EH (cell line): ENCODE results near the gene RABEP2.
A peak's percentile ranks its signal among the peaks of the same experiment; 100 is the strongest.
"Not testable (repeated sequence)": the region's sequence is repeated elsewhere in the genome, so short reads cannot be mapped to it uniquely, and the experiment has no call there.

Source experiments
- DNase-seq: peaks from one replicate; pipeline ENCODE4 v3.0.0-alpha.2; 2015; ENCODE audit warnings: low read depth

RABEP2 gene

DNA sequence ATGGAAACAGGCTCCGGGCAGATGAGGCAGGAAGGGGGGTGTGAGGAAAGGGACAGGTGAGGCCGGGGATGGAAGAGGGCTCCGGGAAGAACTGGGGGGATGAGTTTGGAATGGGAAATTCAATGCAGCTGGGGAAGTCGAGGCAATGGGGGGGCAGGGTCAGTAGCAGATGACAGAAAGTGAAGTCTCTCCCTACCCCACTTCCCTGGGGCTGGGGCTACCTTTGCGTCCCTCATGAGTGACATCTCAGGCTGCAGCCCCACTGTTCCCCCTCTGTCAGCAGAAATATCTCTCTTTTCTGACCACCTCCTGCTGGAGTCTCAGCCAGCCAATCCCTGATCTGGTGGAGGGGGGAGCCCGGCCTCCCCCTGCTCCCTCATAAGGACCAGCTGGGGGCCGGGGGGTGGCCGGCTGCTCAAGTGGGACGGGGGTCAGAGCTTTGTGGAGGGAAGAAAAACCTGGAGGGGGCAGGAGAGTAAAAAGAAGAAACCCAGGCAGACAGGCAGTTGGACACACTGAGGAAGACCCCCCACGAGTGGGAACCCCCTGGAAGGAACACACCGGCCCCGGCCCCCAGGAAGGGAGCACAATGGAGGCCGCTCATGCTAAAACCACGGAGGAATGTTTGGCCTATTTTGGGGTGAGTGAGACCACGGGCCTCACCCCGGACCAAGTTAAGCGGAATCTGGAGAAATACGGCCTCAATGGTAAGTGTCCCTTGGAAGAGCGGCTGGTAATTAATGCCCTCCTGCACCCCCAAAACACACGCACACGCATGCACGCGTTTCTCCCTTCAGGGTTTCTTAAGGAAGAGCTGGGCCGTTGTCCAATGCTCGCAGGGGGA, 46.7 kb downstream of the RABEP2 start, which contains the start of gene ATP2A1:
Gene ATP2A1, plus strand, starts transcription at position 406 of the 844 bp plus-strand sequence. Its CDS starts 184 bp downstream, at position 590.
- DNase-seq: no peak

DNA sequence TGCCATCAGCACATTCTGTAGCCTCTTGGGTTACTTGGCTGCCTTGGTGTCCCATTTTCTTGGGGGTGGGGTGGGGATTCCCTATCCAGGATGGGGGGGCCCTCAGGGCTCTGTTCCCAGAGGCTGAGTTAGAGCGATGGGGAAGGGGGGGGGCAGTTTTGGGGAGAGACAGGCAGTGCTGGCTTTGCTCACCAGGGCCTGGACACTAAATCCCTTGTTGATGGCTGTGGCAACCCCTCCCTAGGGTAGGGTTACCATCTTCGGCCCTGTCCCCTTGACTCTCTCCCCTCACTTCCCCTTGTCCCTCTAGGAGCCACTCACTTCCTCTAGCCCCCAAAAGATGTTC, 47.4 kb downstream of the RABEP2 start:
- no peak for DNase-seq

DNA sequence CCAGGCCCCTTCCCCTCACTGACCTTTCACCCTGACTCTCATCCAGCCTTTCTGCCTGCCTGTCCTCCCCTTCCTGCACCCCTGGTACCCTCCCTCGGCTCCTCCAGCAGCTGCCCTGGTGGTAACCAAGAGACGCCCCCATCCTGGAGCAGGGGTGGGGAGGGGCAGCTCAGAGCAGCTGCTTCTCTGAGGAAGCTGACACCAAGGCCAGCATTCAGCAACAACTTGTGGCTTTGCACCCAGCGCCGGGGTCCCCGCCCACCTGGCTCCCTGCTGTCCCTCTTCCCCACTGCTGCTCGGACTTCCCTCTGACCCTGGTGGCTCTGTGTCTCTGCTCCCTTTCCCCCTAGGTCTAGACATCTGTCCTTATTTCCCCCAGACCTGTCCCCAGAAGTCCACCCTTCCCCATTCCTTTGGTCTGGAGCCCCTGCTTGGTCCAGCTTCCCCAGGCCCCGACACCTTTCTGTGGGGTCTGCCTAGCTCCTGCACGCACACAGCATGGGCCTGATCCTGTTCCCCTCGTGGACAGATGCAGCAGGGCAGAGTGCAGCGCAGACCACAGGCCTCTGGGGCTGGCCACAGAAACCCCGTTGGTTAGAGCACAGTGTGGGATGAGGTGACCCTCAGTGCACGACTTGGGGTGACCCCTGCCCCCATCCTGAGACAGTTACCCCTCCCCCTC, 47.9 kb downstream of the RABEP2 start:
- no peak for DNase-seq

- no peak for DNase-seq
These were observed 48.9 kb downstream of the RABEP2 start for GRCh38 chr16:28876019-28876659.

- DNase-seq: no peak
These were observed 49.7 kb downstream of the RABEP2 start for GRCh38 chr16:28875134-28876018.

- no peak for DNase-seq
These were observed 50.6 kb downstream of the RABEP2 start for GRCh38 chr16:28874406-28874805.

DNA sequence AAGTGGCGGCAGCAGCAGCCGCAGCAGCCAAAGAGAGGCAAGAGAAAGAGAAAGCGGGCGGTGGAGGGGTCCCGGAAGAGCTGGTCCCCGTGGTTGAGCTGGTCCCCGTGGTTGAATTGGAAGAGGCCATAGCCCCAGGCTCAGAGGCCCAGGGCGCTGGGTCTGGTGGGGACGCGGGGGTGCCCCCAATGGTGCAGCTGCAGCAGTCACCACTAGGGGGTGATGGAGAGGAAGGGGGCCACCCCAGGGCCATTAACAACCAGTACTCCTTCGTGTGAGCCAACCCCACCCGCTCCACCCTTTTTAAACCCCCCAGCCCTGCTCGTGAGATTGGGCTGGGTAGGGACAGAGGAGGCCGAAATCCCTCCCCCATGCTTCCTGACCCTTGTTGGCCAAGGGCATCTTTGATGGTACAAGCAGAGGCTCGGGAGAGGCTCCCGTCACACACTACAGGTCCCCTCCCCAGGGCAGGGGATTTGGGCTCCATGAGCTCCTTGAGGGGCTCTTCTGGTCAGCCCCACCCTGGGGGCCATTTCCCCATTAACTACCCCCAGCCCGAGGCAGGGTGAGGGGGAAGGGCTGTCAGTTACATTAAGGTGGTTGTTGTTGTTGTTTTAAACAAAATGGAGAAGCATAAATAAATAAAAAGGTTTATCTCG, 51.4 kb downstream of the RABEP2 start:
- peak; percentile 22 for DNase-seq

- DNase-seq: no peak
These were observed 52.1 kb downstream of the RABEP2 start for GRCh38 chr16:28872952-28873351.

DNA sequence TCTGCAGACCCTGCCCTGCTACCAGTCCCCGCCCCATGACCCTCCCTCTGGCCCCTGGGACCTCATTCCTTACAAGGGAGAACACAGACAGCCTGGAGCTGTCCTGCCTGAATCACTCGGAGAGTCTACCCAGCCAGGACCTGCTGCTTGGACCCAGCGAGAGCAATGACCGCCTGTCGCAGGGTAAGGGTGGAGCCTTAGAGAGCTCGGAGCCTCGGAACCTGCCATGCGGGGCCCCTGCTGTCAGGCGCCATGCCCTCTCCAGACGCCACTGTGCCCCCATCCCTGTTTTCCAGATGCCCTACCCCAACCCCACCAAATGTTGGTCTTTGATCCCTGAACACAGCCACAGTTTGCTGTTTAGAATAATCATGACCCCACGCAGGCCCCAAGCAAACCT, 55.8 kb downstream of the RABEP2 start:
- no peak for DNase-seq

DNA sequence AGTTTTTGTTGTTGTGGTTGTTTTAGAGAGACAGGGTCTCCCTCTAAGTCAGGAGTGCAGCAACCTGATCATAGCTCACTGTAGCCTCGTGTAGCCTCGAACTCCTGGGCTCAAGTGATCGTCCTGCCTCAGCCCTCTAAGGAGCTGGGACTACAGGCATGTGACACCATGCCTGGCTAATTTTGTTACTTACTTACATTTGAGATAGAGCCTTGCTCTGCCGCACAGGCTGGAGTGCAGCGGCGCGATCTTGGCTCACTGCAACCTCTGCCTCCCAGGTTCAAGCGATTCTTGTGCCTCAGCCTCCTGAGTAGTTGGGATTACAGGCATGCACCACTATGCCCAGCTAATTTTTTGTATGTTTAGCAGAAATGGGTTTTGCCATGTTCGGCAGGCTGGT, 57.4 kb downstream of the RABEP2 start:
- not testable (repeated sequence) for DNase-seq

DNA sequence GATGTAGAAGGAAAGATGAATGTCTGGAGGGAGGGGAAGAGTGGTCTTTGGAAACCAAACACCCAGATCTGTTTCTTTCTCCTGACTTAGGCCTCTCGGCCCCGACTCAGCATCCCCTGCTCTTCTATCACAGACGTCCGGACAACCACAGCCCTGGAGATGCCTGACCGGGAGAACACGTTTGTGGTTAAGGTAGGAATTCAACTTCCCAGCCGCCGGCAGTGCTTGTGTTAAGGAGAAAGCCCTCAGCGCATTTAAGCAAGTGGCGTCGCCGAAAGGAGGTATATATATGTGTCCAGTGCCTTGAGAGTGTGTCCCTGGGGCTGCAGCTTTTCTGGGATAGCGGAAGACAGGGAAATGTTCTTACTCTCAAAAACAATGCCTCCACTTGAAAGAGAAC, 57.8 kb downstream of the RABEP2 start:
- no peak for DNase-seq

- no peak for DNase-seq
These were observed 58.6 kb downstream of the RABEP2 start for GRCh38 chr16:28866454-28866804.

- no peak for DNase-seq
These were observed 59.1 kb downstream of the RABEP2 start for GRCh38 chr16:28865722-28866453.

DNA sequence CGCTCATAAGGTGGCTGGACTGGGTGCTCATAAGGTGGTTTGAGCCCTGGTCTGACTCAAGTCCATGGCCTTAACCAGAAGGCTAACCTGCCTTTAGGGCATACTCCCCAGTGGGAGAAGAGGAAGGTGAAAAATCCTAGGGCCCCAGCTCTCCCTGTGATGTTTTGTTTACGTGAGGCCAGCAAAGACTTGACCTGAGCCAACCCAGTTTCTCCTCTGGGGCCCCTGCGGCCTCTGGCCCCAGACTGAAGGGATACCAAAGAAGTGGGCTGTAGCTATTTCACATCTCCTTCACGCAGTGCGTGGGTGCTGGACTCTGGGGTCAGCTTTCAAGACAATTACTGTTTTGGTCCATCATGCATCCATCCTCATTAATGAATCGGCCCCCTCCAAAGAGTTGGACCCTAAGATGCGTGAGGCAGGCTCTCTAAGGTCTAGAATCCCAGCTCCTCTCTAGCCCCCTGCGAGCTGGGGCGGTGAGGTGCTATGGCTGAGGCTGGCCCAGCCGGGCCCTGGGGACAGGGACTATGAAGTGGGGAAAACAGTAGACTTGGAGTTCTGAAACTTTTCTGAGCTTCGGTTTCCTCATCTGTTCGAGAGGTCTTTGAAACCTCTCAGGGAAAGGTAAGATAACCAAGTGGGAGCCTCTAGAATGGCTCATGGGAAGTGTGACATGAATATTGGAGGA, 59.9 kb downstream of the RABEP2 start:
- DNase-seq: no peak

DNA sequence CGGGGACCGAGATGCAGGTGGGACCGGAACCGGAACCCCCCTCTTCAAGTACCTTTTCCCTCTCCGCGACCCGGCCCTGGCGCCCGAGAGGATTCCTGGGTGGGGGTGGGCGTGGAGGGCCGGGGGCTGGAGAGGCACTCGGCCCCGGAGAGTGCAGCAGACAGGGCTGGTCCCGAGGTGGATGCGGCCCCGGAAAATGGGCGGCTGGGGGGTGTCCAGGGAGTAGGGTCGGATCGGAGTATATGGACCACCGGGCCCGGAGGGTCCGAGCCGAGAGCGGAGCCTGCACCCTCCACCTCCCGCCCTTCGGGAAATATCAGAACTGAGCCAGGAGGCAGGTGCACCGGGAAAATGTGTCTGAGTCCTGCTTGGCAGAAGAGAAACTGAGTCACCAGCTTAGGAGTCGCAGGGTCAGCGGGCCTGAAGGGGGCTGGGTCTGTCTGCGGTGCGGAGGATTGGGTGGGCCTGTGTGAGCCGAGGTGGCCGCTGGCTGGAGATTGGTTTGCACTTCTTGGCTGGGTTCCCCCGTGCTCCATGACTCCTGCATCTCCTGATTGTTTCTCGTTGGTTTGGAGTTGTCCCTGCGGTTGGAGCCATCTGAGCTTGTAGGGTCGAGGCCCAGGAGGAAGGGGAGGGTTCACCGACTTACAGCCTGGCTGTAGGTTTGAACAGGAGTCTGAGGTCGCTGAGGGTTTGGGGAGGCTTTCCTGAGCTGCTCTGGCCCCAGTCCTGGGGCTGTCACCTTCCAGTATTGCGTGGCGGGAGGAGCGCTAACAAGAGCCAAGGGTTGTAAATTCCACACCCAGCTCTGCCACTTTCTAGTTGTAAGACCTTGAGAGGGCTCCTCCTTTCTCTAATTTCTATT, 60.9 kb downstream of the RABEP2 start:
- DNase-seq: peak; percentile 59

- DNase-seq: no peak
These were observed 65.7 kb downstream of the RABEP2 start for GRCh38 chr16:28859326-28859725.

DNA sequence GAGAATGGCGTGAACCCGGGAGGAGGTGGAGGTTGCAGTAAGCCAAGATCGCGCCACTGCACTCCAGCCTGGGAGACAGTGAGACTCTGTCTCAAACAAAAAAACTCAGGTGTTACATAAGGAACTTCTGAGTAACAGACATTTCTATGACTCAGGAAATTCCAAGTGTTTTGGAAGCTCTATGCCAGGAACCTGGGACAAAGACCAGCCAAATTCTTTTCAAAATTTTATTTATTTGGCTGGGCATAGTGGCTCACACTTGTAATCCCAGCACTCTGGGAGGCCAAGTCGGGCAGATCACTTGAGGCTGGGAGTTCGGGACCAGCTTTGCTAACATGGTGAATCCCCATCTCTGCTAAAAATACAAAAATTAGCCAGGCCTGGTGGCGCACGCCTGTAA, 66.6 kb downstream of the RABEP2 start:
- peak; percentile 38 for DNase-seq
